ENCODE results near the gene CDC25C. TPM values are rescaled to one million over a fixed set of nuclear protein-coding genes. Genes with fewer than 3 reads are reported as not detected.
A peak's percentile ranks its signal among the peaks of the same experiment; 100 is the strongest.

The CDC25C gene
- total RNA-seq, 1 experiment from 2014 or later, result 18.8 TPM

DNA sequence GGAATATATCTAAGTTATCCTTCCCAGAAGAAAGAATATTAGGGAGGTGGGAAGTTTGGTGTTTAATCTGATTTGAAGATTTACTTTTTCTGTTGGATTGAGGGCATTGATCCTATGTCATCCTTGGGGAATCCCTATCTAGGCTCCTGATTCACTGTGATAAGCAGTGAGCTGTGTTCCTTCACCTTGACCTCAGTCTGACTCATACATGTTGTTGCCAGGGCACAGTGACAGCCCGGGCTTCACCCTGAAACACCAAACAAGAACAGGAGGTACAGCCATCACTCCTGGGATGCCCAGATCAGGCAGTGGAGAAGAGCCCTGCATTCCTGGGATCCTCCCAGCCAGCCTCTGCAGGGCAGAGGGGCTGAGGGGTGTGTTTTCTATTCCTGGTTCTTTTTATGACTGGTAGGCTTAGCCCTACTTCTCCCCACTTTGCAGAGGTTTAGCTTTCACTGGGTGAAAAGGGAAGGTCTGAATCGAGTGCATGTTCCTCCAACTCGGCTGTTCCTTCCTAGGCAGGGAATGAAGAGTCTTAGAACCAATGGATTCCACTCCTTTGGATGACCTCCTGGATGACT, 3.4 kb upstream of the CDC25C start:
- H3K36me3 Mint-ChIP-seq, result no peaks in the 10 kb centered on the region
- H3K9me3 Mint-ChIP-seq, result no peaks in the 10 kb centered on the region
- H3K27me3 Mint-ChIP-seq (ENCODE audit: low read depth), result no peaks in the 10 kb centered on the region
- ChIA-PET CTCF (interaction anchor here (10.7 kb wide), 1 partner anchor 18 kb away, joined by 187 read pairs; the partner anchor contains the start of gene KDM3B), POLR2A (no interaction called here)
- H3K27ac Mint-ChIP-seq, result 0 out of 2 replicates have a peak overlapping the region, but pooled peaks have one; percentile 48
- peaks cover 35% of the 10 kb centered on the region for H3K4me1 Mint-ChIP-seq
- TF ChIP-seq ZNF396 (CRISPR knock-in tag; IDR thresholded peaks at IDR 0.05; ENCODE audit: borderline replicate concordance), result no peak
- no peak for TF ChIP-seq CREM (CRISPR knock-in tag; IDR thresholded peaks at IDR 0.05)
- TF ChIP-seq, protein P1, sequence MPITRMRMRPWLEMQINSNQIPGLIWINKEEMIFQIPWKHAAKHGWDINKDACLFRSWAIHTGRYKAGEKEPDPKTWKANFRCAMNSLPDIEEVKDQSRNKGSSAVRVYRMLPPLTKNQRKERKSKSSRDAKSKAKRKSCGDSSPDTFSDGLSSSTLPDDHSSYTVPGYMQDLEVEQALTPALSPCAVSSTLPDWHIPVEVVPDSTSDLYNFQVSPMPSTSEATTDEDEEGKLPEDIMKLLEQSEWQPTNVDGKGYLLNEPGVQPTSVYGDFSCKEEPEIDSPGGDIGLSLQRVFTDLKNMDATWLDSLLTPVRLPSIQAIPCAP (CRISPR knock-in tag; IDR thresholded peaks at IDR 0.05), result no peak
- no peak for TF ChIP-seq ETV6 (CRISPR knock-in tag; IDR thresholded peaks at IDR 0.05)
- TF ChIP-seq, protein P2, sequence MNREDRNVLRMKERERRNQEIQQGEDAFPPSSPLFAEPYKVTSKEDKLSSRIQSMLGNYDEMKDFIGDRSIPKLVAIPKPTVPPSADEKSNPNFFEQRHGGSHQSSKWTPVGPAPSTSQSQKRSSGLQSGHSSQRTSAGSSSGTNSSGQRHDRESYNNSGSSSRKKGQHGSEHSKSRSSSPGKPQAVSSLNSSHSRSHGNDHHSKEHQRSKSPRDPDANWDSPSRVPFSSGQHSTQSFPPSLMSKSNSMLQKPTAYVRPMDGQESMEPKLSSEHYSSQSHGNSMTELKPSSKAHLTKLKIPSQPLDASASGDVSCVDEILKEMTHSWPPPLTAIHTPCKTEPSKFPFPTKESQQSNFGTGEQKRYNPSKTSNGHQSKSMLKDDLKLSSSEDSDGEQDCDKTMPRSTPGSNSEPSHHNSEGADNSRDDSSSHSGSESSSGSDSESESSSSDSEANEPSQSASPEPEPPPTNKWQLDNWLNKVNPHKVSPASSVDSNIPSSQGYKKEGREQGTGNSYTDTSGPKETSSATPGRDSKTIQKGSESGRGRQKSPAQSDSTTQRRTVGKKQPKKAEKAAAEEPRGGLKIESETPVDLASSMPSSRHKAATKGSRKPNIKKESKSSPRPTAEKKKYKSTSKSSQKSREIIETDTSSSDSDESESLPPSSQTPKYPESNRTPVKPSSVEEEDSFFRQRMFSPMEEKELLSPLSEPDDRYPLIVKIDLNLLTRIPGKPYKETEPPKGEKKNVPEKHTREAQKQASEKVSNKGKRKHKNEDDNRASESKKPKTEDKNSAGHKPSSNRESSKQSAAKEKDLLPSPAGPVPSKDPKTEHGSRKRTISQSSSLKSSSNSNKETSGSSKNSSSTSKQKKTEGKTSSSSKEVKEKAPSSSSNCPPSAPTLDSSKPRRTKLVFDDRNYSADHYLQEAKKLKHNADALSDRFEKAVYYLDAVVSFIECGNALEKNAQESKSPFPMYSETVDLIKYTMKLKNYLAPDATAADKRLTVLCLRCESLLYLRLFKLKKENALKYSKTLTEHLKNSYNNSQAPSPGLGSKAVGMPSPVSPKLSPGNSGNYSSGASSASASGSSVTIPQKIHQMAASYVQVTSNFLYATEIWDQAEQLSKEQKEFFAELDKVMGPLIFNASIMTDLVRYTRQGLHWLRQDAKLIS (CRISPR knock-in tag; IDR thresholded peaks at IDR 0.05; ENCODE audit: borderline replicate concordance), result no peak
- TF ChIP-seq ZNF423 (CRISPR knock-in tag; IDR thresholded peaks at IDR 0.05), result no peak
- TF ChIP-seq IRF2 (CRISPR knock-in tag; IDR thresholded peaks at IDR 0.05; ENCODE audit: borderline replicate concordance, low read depth), result no peak
- TF ChIP-seq, protein P3, sequence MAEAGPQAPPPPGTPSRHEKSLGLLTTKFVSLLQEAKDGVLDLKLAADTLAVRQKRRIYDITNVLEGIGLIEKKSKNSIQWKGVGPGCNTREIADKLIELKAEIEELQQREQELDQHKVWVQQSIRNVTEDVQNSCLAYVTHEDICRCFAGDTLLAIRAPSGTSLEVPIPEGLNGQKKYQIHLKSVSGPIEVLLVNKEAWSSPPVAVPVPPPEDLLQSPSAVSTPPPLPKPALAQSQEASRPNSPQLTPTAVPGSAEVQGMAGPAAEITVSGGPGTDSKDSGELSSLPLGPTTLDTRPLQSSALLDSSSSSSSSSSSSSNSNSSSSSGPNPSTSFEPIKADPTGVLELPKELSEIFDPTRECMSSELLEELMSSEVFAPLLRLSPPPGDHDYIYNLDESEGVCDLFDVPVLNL (CRISPR knock-in tag; IDR thresholded peaks at IDR 0.05; ENCODE audit: borderline replicate concordance, low read depth), result no peak
- TF ChIP-seq PRRX2 (CRISPR knock-in tag; IDR thresholded peaks at IDR 0.05), result no peak
- TF ChIP-seq, protein P4, sequence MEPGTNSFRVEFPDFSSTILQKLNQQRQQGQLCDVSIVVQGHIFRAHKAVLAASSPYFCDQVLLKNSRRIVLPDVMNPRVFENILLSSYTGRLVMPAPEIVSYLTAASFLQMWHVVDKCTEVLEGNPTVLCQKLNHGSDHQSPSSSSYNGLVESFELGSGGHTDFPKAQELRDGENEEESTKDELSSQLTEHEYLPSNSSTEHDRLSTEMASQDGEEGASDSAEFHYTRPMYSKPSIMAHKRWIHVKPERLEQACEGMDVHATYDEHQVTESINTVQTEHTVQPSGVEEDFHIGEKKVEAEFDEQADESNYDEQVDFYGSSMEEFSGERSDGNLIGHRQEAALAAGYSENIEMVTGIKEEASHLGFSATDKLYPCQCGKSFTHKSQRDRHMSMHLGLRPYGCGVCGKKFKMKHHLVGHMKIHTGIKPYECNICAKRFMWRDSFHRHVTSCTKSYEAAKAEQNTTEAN (CRISPR knock-in tag; IDR thresholded peaks at IDR 0.05), result no peak
- TF ChIP-seq ZBTB21 (CRISPR knock-in tag; IDR thresholded peaks at IDR 0.05; ENCODE audit: borderline replicate concordance), result no peak
- no peak for TF ChIP-seq FOXK1 (CRISPR knock-in tag; IDR thresholded peaks at IDR 0.05)
- ATAC-seq (no peak), DNase-seq (ENCODE audit: low spot score) (no peak)
- H3K4me3 Mint-ChIP-seq, result no peak overlapping the region

DNA sequence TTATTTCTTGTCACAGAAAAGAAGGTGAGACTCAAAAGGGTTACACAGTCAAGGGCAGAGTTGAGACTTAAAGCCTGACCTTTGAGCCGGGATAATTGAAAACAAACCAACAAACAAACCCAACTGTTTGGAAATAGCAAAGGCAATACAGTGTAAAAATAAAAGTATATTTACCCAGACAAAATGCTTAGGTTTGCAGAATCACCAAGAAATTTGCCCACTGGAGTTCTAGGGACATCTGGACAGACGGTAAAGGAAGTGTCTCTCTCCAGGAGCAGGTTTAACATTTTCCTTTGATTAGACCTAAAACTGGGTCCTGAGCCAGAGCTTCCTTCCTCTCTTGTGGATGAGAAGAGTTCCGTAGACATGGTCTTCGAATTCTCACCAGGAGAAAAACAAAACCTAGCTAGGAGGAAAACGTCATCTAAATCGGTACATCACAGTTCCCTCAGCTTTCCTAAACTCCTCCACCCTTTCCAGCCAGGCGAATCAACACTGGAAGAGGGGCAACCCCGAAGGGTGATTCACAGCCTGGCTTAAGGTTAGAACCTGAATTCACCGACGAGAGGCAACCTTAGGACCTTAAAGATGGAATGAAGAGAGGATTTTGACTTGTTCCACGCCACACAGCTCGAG, 673 bp downstream of the CDC25C start:
- H3K36me3 Mint-ChIP-seq, result peaks cover 2% of the 10 kb centered on the region; the same call in 1 of the 2 replicates
- peak overlapping the region; percentile 91 for H3K4me3 Mint-ChIP-seq
- ATAC-seq (peak; percentile 1; the same call in 1 of the 2 replicates), DNase-seq (ENCODE audit: low spot score) (no peak)
- H3K27me3 Mint-ChIP-seq (ENCODE audit: low read depth), result no peaks in the 10 kb centered on the region
- peaks cover 16% of the 10 kb centered on the region for H3K4me1 Mint-ChIP-seq
- CTCF ChIA-PET, result interaction anchor here (0.6 to 3.1 kb wide), 6 partner anchors 19 to 173 kb away, joined by 3 to 102 read pairs (median 4); partner anchors contain the start of genes BRD8, KDM3B and KIF20A
- POLR2A ChIA-PET, result interaction anchor here (1.0 to 2.0 kb wide), 6 partner anchors 14 to 152 kb away, joined by 4 to 32 read pairs (median 9); partner anchors contain the start of genes BRD8, CDC23, KDM3B and KIF20A
- no peaks in the 10 kb centered on the region for H3K9me3 Mint-ChIP-seq
- peak overlapping the region; percentile 97 for H3K27ac Mint-ChIP-seq
- TF ChIP-seq NFATC4 (CRISPR knock-in tag; IDR thresholded peaks at IDR 0.05) (no peak), ZNF219 (CRISPR knock-in tag; IDR thresholded peaks at IDR 0.05; ENCODE audit: borderline replicate concordance) (no peak), GTF2I (CRISPR knock-in tag; conservative IDR thresholded peaks at IDR 0.05) (no peak), SP1 (CRISPR knock-in tag; conservative IDR thresholded peaks at IDR 0.05) (no peak), ATF1 (CRISPR knock-in tag; IDR thresholded peaks at IDR 0.05) (no peak), MXD4 (CRISPR knock-in tag; IDR thresholded peaks at IDR 0.05; ENCODE audit: borderline replicate concordance) (no peak), ZNF396 (CRISPR knock-in tag; IDR thresholded peaks at IDR 0.05; ENCODE audit: borderline replicate concordance) (no peak), ELF4 (CRISPR knock-in tag; IDR thresholded peaks at IDR 0.05; ENCODE audit: low read depth) (no peak)
- TF ChIP-seq, protein P1 (CRISPR knock-in tag; IDR thresholded peaks at IDR 0.05), result no peak
- TF ChIP-seq, protein P5, sequence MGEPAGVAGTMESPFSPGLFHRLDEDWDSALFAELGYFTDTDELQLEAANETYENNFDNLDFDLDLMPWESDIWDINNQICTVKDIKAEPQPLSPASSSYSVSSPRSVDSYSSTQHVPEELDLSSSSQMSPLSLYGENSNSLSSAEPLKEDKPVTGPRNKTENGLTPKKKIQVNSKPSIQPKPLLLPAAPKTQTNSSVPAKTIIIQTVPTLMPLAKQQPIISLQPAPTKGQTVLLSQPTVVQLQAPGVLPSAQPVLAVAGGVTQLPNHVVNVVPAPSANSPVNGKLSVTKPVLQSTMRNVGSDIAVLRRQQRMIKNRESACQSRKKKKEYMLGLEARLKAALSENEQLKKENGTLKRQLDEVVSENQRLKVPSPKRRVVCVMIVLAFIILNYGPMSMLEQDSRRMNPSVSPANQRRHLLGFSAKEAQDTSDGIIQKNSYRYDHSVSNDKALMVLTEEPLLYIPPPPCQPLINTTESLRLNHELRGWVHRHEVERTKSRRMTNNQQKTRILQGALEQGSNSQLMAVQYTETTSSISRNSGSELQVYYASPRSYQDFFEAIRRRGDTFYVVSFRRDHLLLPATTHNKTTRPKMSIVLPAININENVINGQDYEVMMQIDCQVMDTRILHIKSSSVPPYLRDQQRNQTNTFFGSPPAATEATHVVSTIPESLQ (CRISPR knock-in tag; IDR thresholded peaks at IDR 0.05), result no peak
- TF ChIP-seq, protein P6, sequence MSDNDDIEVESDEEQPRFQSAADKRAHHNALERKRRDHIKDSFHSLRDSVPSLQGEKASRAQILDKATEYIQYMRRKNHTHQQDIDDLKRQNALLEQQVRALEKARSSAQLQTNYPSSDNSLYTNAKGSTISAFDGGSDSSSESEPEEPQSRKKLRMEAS (CRISPR knock-in tag; IDR thresholded peaks at IDR 0.05), result no peak
- TF ChIP-seq, protein P7, sequence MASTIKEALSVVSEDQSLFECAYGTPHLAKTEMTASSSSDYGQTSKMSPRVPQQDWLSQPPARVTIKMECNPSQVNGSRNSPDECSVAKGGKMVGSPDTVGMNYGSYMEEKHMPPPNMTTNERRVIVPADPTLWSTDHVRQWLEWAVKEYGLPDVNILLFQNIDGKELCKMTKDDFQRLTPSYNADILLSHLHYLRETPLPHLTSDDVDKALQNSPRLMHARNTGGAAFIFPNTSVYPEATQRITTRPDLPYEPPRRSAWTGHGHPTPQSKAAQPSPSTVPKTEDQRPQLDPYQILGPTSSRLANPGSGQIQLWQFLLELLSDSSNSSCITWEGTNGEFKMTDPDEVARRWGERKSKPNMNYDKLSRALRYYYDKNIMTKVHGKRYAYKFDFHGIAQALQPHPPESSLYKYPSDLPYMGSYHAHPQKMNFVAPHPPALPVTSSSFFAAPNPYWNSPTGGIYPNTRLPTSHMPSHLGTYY (CRISPR knock-in tag; IDR thresholded peaks at IDR 0.05), result no peak

All from WTC11 (cell line).